IMR-90 (cell line): ENCODE data around the gene DISC1. TPM values are rescaled to one million over a fixed set of nuclear protein-coding genes. Genes with fewer than 3 reads are reported as not detected.

ENCODE experiments used
- ATAC-seq: fragments of 200-7000 bp; cut with Tn5 transposase; 2 replicates; pipeline ENCODE4 v1.9.1; 2020; ENCODE audit warnings: low read depth, mild to moderate bottlenecking, moderate library complexity
- BruUV-seq: library from RNA; stranded (reverse); fragments of 400-500 nt; replicated peaks from 2 replicates; lab custom pipeline; 2021; lab: Mats Ljungman, UMichigan
- CTCF ChIA-PET: fragments of 300-600 bp; formaldehyde crosslinking; extraction: SDS; loops from one replicate; lab custom pipeline; 2021; ENCODE audit warnings: antibody characterized with exemption; lab: Yijun Ruan, JAX
- POLR2A ChIA-PET: fragments of 300-600 bp; sonication (Branson Sonifier 250); formaldehyde crosslinking; loops from one replicate; lab custom pipeline; 2022; ENCODE audit warnings: antibody characterized with exemption; ENCODE audit not compliant: unreplicated experiment; lab: Charles Lee
- DNase-seq: peaks from one replicate; pipeline ENCODE4 v3.0.0; 2013
- H2AFZ ChIP-seq: replicated peaks from 2 replicates; pipeline ENCODE3; 2013; ENCODE audit warnings: low read length, mild to moderate bottlenecking; ENCODE audit not compliant: poor library complexity
- H2AK5ac ChIP-seq: 2 replicates; pipeline ENCODE4 v1.6.1; 2013; ENCODE audit warnings: low read depth, low read length, inconsistent platforms
- H2AK9ac ChIP-seq: replicated peaks from 2 replicates; pipeline ENCODE3; 2013; ENCODE audit warnings: mild to moderate bottlenecking, low read depth, low read length, moderate library complexity; ENCODE audit not compliant: poor library complexity
- H2BK120ac ChIP-seq: 2 replicates; pipeline ENCODE4 v1.6.1; 2013; ENCODE audit warnings: low read depth, low read length, inconsistent platforms
- H2BK15ac ChIP-seq: 3 replicates; pipeline ENCODE4 v1.6.1; 2013; ENCODE audit warnings: low read depth, low read length, inconsistent platforms
- H2BK20ac ChIP-seq: 2 replicates; pipeline ENCODE4 v1.6.1; 2013; ENCODE audit warnings: low read depth, mild to moderate bottlenecking, inconsistent platforms, low read length, moderate library complexity
- H2BK5ac ChIP-seq: 2 replicates; pipeline ENCODE4 v1.6.1; 2013; ENCODE audit warnings: mild to moderate bottlenecking, low read depth, low read length, inconsistent platforms; ENCODE audit not compliant: poor library complexity, severe bottlenecking
- H3K14ac ChIP-seq: replicated peaks from 2 replicates; pipeline ENCODE4 v1.6.1; 2013; ENCODE audit warnings: low read depth, low read length, inconsistent platforms
- H3K18ac ChIP-seq: 2 replicates; pipeline ENCODE4 v1.6.1; 2013; ENCODE audit warnings: low read depth, low read length, control low read depth
- H3K23ac ChIP-seq: 2 replicates; pipeline ENCODE4 v1.6.1; 2013; ENCODE audit warnings: low read depth, low read length, inconsistent platforms
- H3K27ac ChIP-seq: 2 replicates; pipeline ENCODE4 v1.5.1; 2013; ENCODE audit warnings: mild to moderate bottlenecking, control low read depth, low read length; ENCODE audit not compliant: insufficient read depth
- H3K27me3 ChIP-seq: 2 replicates; pipeline ENCODE4 v1.6.1; 2013; ENCODE audit warnings: low read length; ENCODE audit not compliant: control insufficient read depth, insufficient read depth
- H3K36me3 ChIP-seq: 2 replicates; pipeline ENCODE4 v1.6.1; 2013; ENCODE audit warnings: low read length, mixed read lengths; ENCODE audit not compliant: control insufficient read depth, insufficient read depth
- H3K4ac ChIP-seq: 2 replicates; pipeline ENCODE4 v1.6.1; 2013; ENCODE audit warnings: low read depth, low read length, inconsistent platforms
- H3K4me1 ChIP-seq: 2 replicates; pipeline ENCODE4 v1.6.1; 2013; ENCODE audit warnings: low read length, mixed read lengths; ENCODE audit not compliant: control insufficient read depth, insufficient read depth
- H3K4me2 ChIP-seq: 2 replicates; pipeline ENCODE4 v1.6.1; 2013; ENCODE audit warnings: low read depth, mild to moderate bottlenecking, control low read depth, low read length, moderate library complexity
- H3K4me3 ChIP-seq: 2 replicates; pipeline ENCODE4 v1.5.1; 2013; ENCODE audit warnings: low read depth, mild to moderate bottlenecking, control low read depth, low read length, moderate library complexity; ENCODE audit not compliant: insufficient read depth
- H3K56ac ChIP-seq: 2 replicates; pipeline ENCODE4 v1.6.1; 2013; ENCODE audit warnings: low read length, inconsistent platforms; ENCODE audit not compliant: insufficient read depth; ENCODE audit errors: extremely low read depth
- H3K79me1 ChIP-seq, 2 experiments: 2 replicates each; pipeline ENCODE4 v1.6.1; 2013; ENCODE audit warnings: low read length in 2 of 2, inconsistent platforms in 1 of 2, low read depth in 1 of 2
- H3K9ac ChIP-seq: 2 replicates; pipeline ENCODE4 v1.6.1; 2013; ENCODE audit warnings: low read depth, low read length, control low read depth
- H3K9me1 ChIP-seq: 2 replicates; pipeline ENCODE4 v1.6.1; 2013; ENCODE audit warnings: low read length, inconsistent platforms; ENCODE audit not compliant: insufficient read depth
- H3K9me3 ChIP-seq: 2 replicates; pipeline ENCODE4 v1.6.1; 2013; ENCODE audit warnings: low read length; ENCODE audit not compliant: control insufficient read depth, insufficient read depth
- H4K20me1 ChIP-seq: 2 replicates; pipeline ENCODE4 v1.6.1; 2013; ENCODE audit warnings: low read length, inconsistent platforms; ENCODE audit not compliant: insufficient read depth
- H4K5ac ChIP-seq: 2 replicates; pipeline ENCODE4 v1.6.1; 2013; ENCODE audit warnings: mild to moderate bottlenecking, low read depth, low read length, control low read depth
- H4K8ac ChIP-seq, 2 experiments: 2 replicates each; pipeline ENCODE4 v1.6.1; 2013; ENCODE audit warnings: low read depth in 2 of 2, low read length in 2 of 2, control low read depth in 1 of 2, inconsistent platforms in 1 of 2
- H4K91ac ChIP-seq: 2 replicates; pipeline ENCODE4 v1.6.1; 2013; ENCODE audit warnings: low read depth, low read length, inconsistent platforms; ENCODE audit not compliant: insufficient read depth
- BHLHE40 ChIP-seq: fragments of 150-350 bp; IDR thresholded peaks from 2 replicates; pipeline ENCODE4 v1.6.1; 2016; ENCODE audit warnings: mild to moderate bottlenecking, low read depth, low read length
- FOS ChIP-seq: fragments of 150-350 bp; IDR thresholded peaks from 2 replicates; pipeline ENCODE4 v1.6.1; 2016; ENCODE audit warnings: low read depth, low read length
- MXI1 ChIP-seq: IDR thresholded peaks from 2 replicates; pipeline ENCODE4 v1.6.1; 2012; ENCODE audit warnings: low read depth, mild to moderate bottlenecking, low read length, moderate library complexity, borderline replicate concordance
- RAD21 ChIP-seq: IDR thresholded peaks from 2 replicates; pipeline ENCODE4 v1.6.1; 2012; ENCODE audit warnings: low read length, improper control_type of control experiment
- RCOR1 ChIP-seq: IDR thresholded peaks from 2 replicates; pipeline ENCODE4 v1.6.1; 2012; ENCODE audit warnings: mild to moderate bottlenecking, low read length, improper control_type of control experiment; ENCODE audit not compliant: insufficient replicate concordance
- RFX5 ChIP-seq: IDR thresholded peaks from 2 replicates; pipeline ENCODE4 v1.8.0; 2012; ENCODE audit warnings: low read depth, mild to moderate bottlenecking, low read length, moderate library complexity
- dilution Hi-C: fragments of 300-500 bp; cut with HindIII; formaldehyde crosslinking; loops from one replicate; pipeline ENCODE4 v1.14.3; 2018; ENCODE audit warnings: low sequenced_read_pairs; ENCODE audit not compliant: unreplicated experiment
- in situ Hi-C: fragments of 300-500 bp; cut with MboI; formaldehyde crosslinking; loops from 3 replicates; pipeline ENCODE4 v1.14.3; 2019; ENCODE audit warnings: low sequenced_read_pairs, inconsistent platforms, mixed read lengths
- intact Hi-C: fragments of 100-400 bp; cut with micrococcal nuclease; formaldehyde crosslinking; loops from 2 replicates; pipeline ENCODE4 v1.10.0; 2022
- polyA plus RNA-seq, 3 experiments: library from polyadenylated mRNA; depleted of rRNA; stranded (reverse); fragments of >200 nt; gene quantifications; 2 replicates each; pipeline ENCODE4 v1.2.3, GENCODE V29; 2012; ENCODE audit warnings: low replicate concordance in 1 of 3
- total RNA-seq: library from RNA; depleted of rRNA; stranded (reverse); fragments of >200 nt; gene quantifications from 2 replicates; pipeline ENCODE4 v1.2.3, GENCODE V29; 2012
- TF ChIP-seq, protein P1 (sequence below): fragments of 150-350 bp; IDR thresholded peaks from 2 replicates; pipeline ENCODE4 v1.6.1; 2017; ENCODE audit warnings: mild to moderate bottlenecking, antibody characterized with exemption, low read length, low read depth

The DISC1 gene
- total and polyA plus RNA-seq, 2 of the 4 experiments (the other 2 are of a cell fraction) = 2.2 to 7.0 TPM

- Histone ChIP-seq H2AK5ac (no peak overlapping the region), H2BK15ac (no peak overlapping the region), H2BK120ac (no peak overlapping the region), H3K27ac (no peak overlapping the region), H3K4me2 (no peak overlapping the region), H4K91ac (no peak overlapping the region), H3K36me3 (no peaks in the 10 kb centered on the region), H3K4ac (no peak overlapping the region), H2AK9ac (no peak overlapping the region), H4K5ac (no peak overlapping the region), H3K14ac (no peak overlapping the region), H3K23ac (no peak overlapping the region), H3K27me3 (no peaks in the 10 kb centered on the region), H3K4me3 (no peak overlapping the region), H4K8ac (no peak overlapping the region), H3K9me3 (no peaks in the 10 kb centered on the region), H2BK5ac (no peak overlapping the region), H3K9me1 (no peaks in the 10 kb centered on the region; the same call in 1 of the 2 replicates), H2BK20ac (no peak overlapping the region), H3K56ac (no peak overlapping the region), H2AFZ (no peak overlapping the region), H3K9ac (no peak overlapping the region), H3K18ac (no peak overlapping the region), H3K4me1 (no peaks in the 10 kb centered on the region), H3K79me1 (no peaks in the 10 kb centered on the region; a peak in 1 of 4 replicates), H4K20me1 (no peaks in the 10 kb centered on the region)
- ATAC-seq = no peak
- DNase-seq = no peak
- TF ChIP-seq, protein P1, sequence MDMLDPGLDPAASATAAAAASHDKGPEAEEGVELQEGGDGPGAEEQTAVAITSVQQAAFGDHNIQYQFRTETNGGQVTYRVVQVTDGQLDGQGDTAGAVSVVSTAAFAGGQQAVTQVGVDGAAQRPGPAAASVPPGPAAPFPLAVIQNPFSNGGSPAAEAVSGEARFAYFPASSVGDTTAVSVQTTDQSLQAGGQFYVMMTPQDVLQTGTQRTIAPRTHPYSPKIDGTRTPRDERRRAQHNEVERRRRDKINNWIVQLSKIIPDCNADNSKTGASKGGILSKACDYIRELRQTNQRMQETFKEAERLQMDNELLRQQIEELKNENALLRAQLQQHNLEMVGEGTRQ = no peak
- no peak for TF ChIP-seq RAD21
- TF ChIP-seq RCOR1 = no peak
- TF ChIP-seq BHLHE40 = no peak
- TF ChIP-seq RFX5 = no peak
- TF ChIP-seq FOS = no peak
- no peak for TF ChIP-seq MXI1
- ChIA-PET POLR2A (no interaction called here), CTCF (no interaction called here)
- no TSS peak for BruUV-seq
- intact Hi-C loops = no loop called here
- in situ Hi-C loops = no loop called here
- dilution Hi-C loops = no loop called here
These were observed 87.8 kb downstream of the DISC1 start for GRCh38 chr1:231714440-231714839.
